HG03457 (cell line): ENCODE measurements around the gene LARGE1.

Experiments
- ATAC-seq: cut with Tn5 transposase; IDR thresholded peaks from one replicate; pipeline ENCODE4 v1.9.1; 2021; ENCODE audit warnings: moderate number of reproducible peaks; ENCODE audit not compliant: unreplicated experiment

LARGE1 gene

GRCh38 chr22:33674357-33674756, 245.9 kb downstream of the LARGE1 start:
- ATAC-seq, result no peak

GRCh38 chr22:33669746-33670145, 250.5 kb downstream of the LARGE1 start:
- ATAC-seq, result no peak

GRCh38 chr22:33666961-33667619, 253.2 kb downstream of the LARGE1 start:
- no peak for ATAC-seq

GRCh38 chr22:33666279-33666960, 253.9 kb downstream of the LARGE1 start:
- no peak for ATAC-seq

- ATAC-seq, result no peak
Measured at GRCh38 chr22:33659448-33659847, 260.8 kb downstream of the LARGE1 start.

- ATAC-seq, result no peak
Measured at GRCh38 chr22:33658775-33659174, 261.5 kb downstream of the LARGE1 start.

- no peak for ATAC-seq
Measured at GRCh38 chr22:33657670-33658069, 262.6 kb downstream of the LARGE1 start.

- no peak for ATAC-seq
Measured at GRCh38 chr22:33656808-33657628, 263.3 kb downstream of the LARGE1 start.

- ATAC-seq, result no peak
Measured at GRCh38 chr22:33654173-33654895, 265.9 kb downstream of the LARGE1 start.

- no peak for ATAC-seq
Measured at GRCh38 chr22:33653532-33654063, 266.7 kb downstream of the LARGE1 start.

- ATAC-seq, result no peak
Measured at GRCh38 chr22:33652615-33653014, 267.7 kb downstream of the LARGE1 start.

GRCh38 chr22:33650244-33650643, 270.0 kb downstream of the LARGE1 start:
- no peak for ATAC-seq

GRCh38 chr22:33648478-33648877, 271.8 kb downstream of the LARGE1 start:
- no peak for ATAC-seq

GRCh38 chr22:33640900-33641299, 279.4 kb downstream of the LARGE1 start:
- no peak for ATAC-seq

GRCh38 chr22:33639588-33640254, 280.6 kb downstream of the LARGE1 start:
- ATAC-seq, result no peak

- ATAC-seq, result no peak
Measured at GRCh38 chr22:33635766-33636165, 284.5 kb downstream of the LARGE1 start.

GRCh38 chr22:33631777-33632176, 288.5 kb downstream of the LARGE1 start:
- no peak for ATAC-seq

GRCh38 chr22:33625959-33626358, 294.3 kb downstream of the LARGE1 start:
- no peak for ATAC-seq

- no peak for ATAC-seq
Measured at GRCh38 chr22:33620085-33620484, 300.2 kb downstream of the LARGE1 start.

GRCh38 chr22:33606504-33606903, 313.8 kb downstream of the LARGE1 start:
- ATAC-seq, result no peak
